NCI-H345 (cell line): Measurements from ENCODE around the gene ADARB2.
"Not testable (repeated sequence)": the region's sequence is repeated elsewhere in the genome, so short reads cannot be mapped to it uniquely, and the experiment has no call there.

Source experiments
- DNase-seq: peaks from one replicate; lab custom pipeline; 2025; lab: John Stamatoyannopoulos, UW

ADARB2 gene

GRCh38 chr10:1227510-1228402, 509.6 kb downstream of the ADARB2 start:
- no peak for DNase-seq

DNA sequence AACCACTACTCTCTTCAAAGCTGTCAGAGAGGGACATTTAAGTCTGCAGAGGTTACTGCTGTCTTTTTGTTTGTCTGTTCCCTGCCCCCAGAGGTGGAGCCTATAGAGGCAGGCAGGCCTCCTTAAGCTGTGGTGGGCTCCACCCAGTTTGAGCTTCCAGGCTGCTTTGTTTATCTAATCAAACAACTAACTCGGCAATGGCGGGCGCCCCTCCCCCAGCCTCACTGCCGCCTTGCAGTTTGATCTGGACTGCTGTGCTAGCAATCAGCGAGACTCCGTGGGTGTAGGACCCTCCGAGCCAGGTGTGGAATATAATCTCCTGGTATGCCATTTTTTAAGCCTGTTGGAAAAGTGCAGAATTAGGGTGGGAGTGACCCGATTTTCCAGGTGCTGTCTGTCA, 510.4 kb downstream of the ADARB2 start:
- DNase-seq: peak; percentile 29

DNA sequence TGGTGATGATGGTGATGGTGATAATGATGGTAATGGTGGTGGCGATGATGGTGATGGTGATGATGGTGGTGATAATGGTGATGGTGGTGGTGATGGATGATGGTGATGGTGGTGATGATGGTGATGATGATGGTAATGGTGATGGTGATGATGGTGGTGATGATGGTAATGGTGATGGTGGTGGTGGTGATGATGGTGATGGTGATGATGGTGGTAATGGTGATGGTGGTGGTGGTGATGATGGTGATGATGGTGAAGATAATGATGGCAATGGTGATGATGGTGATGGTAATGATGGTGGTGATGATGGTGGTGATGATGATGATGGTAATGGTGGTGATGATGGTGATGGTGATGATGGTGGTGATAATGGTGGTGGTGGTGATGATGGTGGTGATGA, 517.5 kb downstream of the ADARB2 start:
- DNase-seq: not testable (repeated sequence)

GRCh38 chr10:1217661-1218060, 519.7 kb downstream of the ADARB2 start:
- no peak for DNase-seq

DNA sequence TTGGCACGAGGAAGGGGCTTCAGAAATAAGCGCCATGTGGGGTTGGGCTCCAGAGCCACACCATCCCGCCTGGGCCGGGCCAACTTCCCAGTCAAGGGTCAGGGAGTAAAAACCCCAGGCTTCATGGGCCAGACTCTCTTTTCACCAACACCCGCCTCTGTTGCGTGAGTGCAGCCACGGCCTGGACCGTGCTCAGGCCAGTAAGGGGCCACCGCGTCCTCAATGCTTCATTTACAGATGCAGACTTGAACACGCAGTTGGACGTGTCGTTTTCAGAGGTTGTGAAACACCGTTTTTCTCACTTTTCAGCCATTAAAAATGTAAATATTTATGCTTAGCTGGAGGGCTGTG, 520.1 kb downstream of the ADARB2 start:
- no peak for DNase-seq

- no peak for DNase-seq
Observed at GRCh38 chr10:1216574-1217236, 520.6 kb downstream of the ADARB2 start.

- DNase-seq: no peak
Observed at GRCh38 chr10:1215862-1216573, 521.3 kb downstream of the ADARB2 start.

GRCh38 chr10:1214882-1215540, 522.3 kb downstream of the ADARB2 start:
- DNase-seq: no peak

DNA sequence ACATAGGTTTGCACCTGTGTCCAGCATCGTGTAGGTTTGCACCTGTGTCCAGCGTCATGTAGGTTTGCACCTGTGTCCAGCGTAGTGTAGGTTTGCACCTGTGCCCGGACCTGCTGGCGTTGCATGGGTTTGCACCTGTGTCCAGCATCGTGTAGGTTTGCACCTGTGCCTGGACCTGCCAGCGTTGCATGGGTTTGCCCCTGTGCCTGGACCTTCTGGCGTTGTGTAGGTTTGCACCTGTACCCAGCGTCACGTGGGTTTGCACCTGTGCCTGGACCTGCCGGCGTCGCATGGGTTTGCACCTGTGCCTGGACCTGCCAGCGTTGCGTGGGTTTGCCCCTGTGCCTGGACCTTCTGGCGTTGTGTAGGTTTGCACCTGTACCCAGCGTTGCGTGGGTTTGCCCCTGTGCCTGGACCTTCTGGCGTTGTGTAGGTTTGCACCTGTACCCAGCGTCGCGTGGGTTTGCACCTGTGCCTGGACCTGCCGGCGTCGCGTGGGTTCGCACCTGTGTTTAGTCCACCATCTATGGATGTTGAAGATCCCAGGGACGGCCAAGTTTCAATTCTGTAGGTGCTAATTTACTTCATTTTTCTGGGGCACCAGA, 523.2 kb downstream of the ADARB2 start:
- DNase-seq: no peak

DNA sequence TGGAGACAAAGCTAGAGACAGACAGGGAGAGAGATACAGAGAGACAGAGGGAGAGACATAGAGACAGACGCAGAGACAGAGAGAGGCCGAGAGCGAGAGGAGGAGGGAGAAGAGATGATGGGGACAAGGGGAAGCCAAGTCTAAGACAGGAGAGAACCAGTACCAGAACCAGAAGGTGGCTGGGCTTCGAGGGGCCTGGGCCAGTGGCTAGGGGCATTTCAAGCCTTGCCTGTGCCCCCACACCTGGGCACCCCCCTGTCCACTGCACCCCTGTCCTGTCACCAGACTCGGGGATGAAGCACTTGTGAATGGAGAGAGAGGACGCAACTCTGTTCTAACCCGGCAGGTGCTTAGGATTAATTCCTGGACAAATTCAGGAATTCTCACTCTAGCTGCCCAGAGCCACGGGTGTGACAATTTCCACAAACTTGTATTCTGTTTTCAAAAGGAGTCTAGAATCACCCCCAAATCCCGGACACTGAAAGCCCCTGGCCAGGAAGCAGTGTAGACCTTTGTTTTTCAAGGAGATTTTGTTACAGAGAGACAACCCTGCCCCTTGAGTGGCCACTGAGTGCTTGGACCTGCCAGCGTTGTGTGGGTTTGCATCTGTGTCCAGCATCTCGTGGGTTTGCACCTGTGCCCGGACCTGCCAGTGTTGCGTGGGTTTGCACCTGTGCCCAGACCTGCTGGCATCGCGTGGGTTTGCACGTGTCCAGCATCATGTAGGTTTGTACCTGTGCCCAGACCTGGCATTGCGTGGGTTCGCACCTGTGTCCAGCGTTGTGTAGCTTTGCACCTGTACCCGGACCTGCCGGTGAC, 523.9 kb downstream of the ADARB2 start:
- DNase-seq: no peak

GRCh38 chr10:1212571-1213141, 524.7 kb downstream of the ADARB2 start:
- no peak for DNase-seq

DNA sequence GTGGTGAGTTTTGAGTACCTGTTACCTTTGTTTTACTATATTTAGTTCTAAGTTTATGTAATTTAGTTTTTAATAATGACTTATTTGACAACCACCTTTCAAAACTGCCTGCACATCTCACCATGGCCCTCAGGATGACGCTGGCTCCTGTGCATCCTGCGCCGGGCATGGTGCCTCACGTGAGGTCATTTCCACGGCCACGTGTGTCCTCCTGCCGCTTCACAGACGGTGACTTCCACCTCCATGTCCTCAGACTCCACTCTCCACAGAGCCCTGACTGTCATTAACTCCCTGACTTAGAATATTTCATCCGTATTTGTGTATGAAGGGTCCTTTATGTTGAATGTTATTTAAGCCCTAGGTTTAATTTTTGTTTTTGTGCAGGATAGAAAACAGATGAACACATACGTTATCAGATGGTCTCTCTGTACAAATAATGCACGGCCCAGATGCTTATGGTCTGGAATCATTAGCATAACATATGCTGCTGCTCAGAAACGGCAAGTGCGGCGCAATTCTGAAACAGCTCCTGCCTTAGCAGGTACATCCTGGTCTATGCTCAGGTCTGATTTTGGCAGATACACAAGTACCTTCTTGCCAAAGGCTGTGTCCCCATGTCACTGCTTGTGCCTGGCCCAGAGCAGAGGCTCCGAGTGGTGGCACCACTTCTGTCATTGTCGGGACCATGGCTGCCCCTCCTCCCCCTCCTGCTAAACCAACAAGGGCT, 525.3 kb downstream of the ADARB2 start:
- no peak for DNase-seq

- DNase-seq: no peak
Observed at GRCh38 chr10:1210667-1211066, 526.7 kb downstream of the ADARB2 start.

DNA sequence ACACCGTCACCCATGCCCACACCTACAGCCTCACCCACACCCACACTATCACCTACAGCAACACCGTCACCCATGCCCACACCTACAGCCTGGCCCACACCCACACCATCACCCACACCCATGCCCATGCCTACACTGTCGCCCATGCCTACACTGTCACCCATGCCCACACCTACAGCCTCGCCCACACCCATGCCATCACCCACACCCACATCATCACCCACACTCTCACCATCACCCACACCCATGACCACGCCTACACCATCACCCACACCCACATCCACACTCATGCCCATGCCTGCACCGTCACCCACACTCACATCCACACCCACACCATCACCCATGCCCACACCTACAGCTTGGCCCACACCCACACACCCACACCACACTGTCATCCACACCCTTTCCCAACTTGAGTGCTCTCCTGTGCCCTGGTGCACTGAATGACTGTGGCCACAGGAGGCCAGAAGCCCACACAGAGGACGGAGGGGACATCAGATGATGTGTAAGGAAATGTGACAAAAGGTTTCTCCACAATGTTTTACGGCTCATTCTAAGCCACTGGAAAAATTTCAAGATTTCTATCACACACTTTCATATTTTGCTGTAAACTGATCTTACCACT, 527.9 kb downstream of the ADARB2 start:
- DNase-seq: no peak

- no peak for DNase-seq
Observed at GRCh38 chr10:1208366-1209311, 528.7 kb downstream of the ADARB2 start.

DNA sequence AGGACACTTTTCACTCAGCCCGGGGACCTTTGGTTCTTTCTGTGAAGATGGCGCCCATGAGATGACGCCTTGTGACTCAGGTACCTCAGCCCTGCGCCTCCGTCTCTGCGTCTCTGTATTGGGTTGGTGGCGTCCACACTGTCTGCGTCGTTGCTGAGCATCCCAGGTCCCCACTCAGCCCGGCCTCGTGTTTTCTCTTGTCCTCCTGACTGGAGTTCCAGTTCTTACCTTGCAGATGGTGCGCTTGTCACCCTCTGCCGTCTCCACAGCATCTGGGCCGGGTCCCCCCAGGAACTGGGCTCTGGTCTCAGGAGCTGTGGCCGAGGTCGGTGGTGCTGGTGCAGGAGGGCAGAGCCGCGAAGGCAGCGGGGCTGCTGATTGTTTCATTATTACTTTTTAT, 530.7 kb downstream of the ADARB2 start:
- DNase-seq: no peak

GRCh38 chr10:1206101-1206500, 531.2 kb downstream of the ADARB2 start:
- no peak for DNase-seq

- no peak for DNase-seq
Observed at GRCh38 chr10:1205450-1206030, 531.8 kb downstream of the ADARB2 start.
